CD4-positive, alpha-beta T cell treated with Interleukin-12 subunit alpha and Interleukin-12 subunit beta, for 1 hour (primary cell): ENCODE data around the gene PLGRKT.
"Not testable (repeated sequence)": the region's sequence is repeated elsewhere in the genome, so short reads cannot be mapped to it uniquely, and the experiment has no call there.

ENCODE experiments used
- DNase-seq: peaks from one replicate; pipeline ENCODE4 v3.0.0-alpha.2; 2020

PLGRKT gene

GRCh38 chr9:5375091-5375490, 62.6 kb downstream of the PLGRKT start:
- DNase-seq = no peak

GRCh38 chr9:5364294-5365024, 73.3 kb downstream of the PLGRKT start:
- no peak for DNase-seq

GRCh38 chr9:5361326-5362010, 76.3 kb downstream of the PLGRKT start:
- DNase-seq = no peak

- DNase-seq = no peak
These were observed 77.4 kb downstream of the PLGRKT start for GRCh38 chr9:5360341-5360740.

GRCh38 chr9:5357431-5358105, 80.2 kb downstream of the PLGRKT start:
- DNase-seq = no peak

GRCh38 chr9:5355817-5356216, 81.9 kb downstream of the PLGRKT start:
- no peak for DNase-seq

- DNase-seq = no peak
These were observed 82.5 kb downstream of the PLGRKT start for GRCh38 chr9:5355226-5355625.

GRCh38 chr9:5354184-5354583, 83.5 kb downstream of the PLGRKT start:
- DNase-seq = no peak

- peak; percentile 42 for DNase-seq
These were observed 85.0 kb downstream of the PLGRKT start for GRCh38 chr9:5352637-5353248.

GRCh38 chr9:5338992-5339981, 98.4 kb downstream of the PLGRKT start, which contains the start of gene RLN1:
Gene RLN1, minus strand, starts transcription at chr9:5339876. Its CDS starts 130 bp downstream, at chr9:5339746.
- DNase-seq = peak; percentile 31

GRCh38 chr9:5336688-5337087, 101.0 kb downstream of the PLGRKT start:
- DNase-seq = peak; percentile 62

GRCh38 chr9:5331276-5331675, 106.4 kb downstream of the PLGRKT start:
- DNase-seq = not testable (repeated sequence)

- peak; percentile 56 for DNase-seq
These were observed 110.7 kb downstream of the PLGRKT start for GRCh38 chr9:5326893-5327548.

- no peak for DNase-seq
These were observed 111.5 kb downstream of the PLGRKT start for GRCh38 chr9:5326187-5326586.

- DNase-seq = not testable (repeated sequence)
These were observed 116.1 kb downstream of the PLGRKT start for GRCh38 chr9:5321601-5322000.

- DNase-seq = no peak
These were observed 116.7 kb downstream of the PLGRKT start for GRCh38 chr9:5321058-5321457.

GRCh38 chr9:5316406-5316805, 121.3 kb downstream of the PLGRKT start:
- DNase-seq = not testable (repeated sequence)

GRCh38 chr9:5315187-5315923, 122.4 kb downstream of the PLGRKT start:
- DNase-seq = no peak

- no peak for DNase-seq
These were observed 126.9 kb downstream of the PLGRKT start for GRCh38 chr9:5310851-5311250.
